Activated CD4-positive, alpha-beta memory T cell treated with anti-CD3 and anti-CD28 coated beads, Interleukin-2, amount 10 ng/mL, durations not matched to agents 7 days and 5 days (primary cell): Measurements from ENCODE around the gene IL15RA. TPM values are rescaled to one million over a fixed set of nuclear protein-coding genes. Genes with fewer than 3 reads are reported as not detected.
A peak's percentile ranks its signal among the peaks of the same experiment; 100 is the strongest.

ENCODE experiments used
- CTCF ChIA-PET: fragments of 350-600 bp; sonication (Branson Sonifier 250); formaldehyde crosslinking; loops from one replicate; lab custom pipeline; 2021; ENCODE audit warnings: antibody characterized with exemption, inconsistent platforms; lab: Charles Lee
- POLR2A ChIA-PET: fragments of 350-600 bp; sonication (Branson Sonifier 250); formaldehyde crosslinking; loops from one replicate; lab custom pipeline; 2021; ENCODE audit warnings: antibody characterized with exemption; lab: Charles Lee
- DNase-seq: peaks from one replicate; pipeline ENCODE4 v3.0.0-alpha.2; 2020
- H3K27ac Mint-ChIP-seq: one replicate; pipeline ENCODE4 v1.8.0; 2021; ENCODE audit warnings: mild to moderate bottlenecking, mixed read lengths
- H3K27me3 Mint-ChIP-seq: one replicate; pipeline ENCODE4 v1.8.0; 2021; ENCODE audit warnings: mixed read lengths
- H3K36me3 Mint-ChIP-seq: one replicate; pipeline ENCODE4 v1.8.0; 2021; ENCODE audit warnings: low read depth, mixed read lengths
- H3K4me1 Mint-ChIP-seq: one replicate; pipeline ENCODE4 v1.8.0; 2021; ENCODE audit warnings: mixed read lengths
- H3K4me3 Mint-ChIP-seq: one replicate; pipeline ENCODE4 v1.8.0; 2021; ENCODE audit warnings: mild to moderate bottlenecking, mixed read lengths
- H3K9me3 Mint-ChIP-seq: one replicate; pipeline ENCODE4 v1.8.0; 2021; ENCODE audit warnings: mixed read lengths
- total RNA-seq, 2 experiments: library from RNA; stranded (reverse); gene quantifications; one replicate each; pipeline ENCODE4 v1.2.3, GENCODE V29; 2021

The IL15RA gene
- total RNA-seq = 10 to 100 TPM; 22.1 to 24.5 TPM

- peak; percentile 91 for DNase-seq
- no peaks in the 10 kb centered on the region for H3K27me3 Mint-ChIP-seq
- peak within 1 kb of the TSS; percentile 95 for H3K27ac Mint-ChIP-seq
- peak within 1 kb of the TSS; percentile 91 for H3K4me3 Mint-ChIP-seq
- CTCF ChIA-PET = interaction anchor here (0.7 to 3.4 kb wide), 8 partner anchors 10 to 191 kb away, joined by 3 to 15 read pairs (median 4); partner anchors contain the start of genes ANKRD16 and FBH1
- H3K4me1 Mint-ChIP-seq = peaks cover 30% of the 10 kb centered on the region
- peaks cover 12% of the 10 kb centered on the region for H3K36me3 Mint-ChIP-seq
- no peaks in the 10 kb centered on the region for H3K9me3 Mint-ChIP-seq
- POLR2A ChIA-PET = interaction anchor here (0.7 to 4.0 kb wide), 23 partner anchors 11 to 1940 kb away, joined by 3 to 31 read pairs (median 4); partner anchors contain the start of genes ANKRD16, FBH1, GDI2 and IL2RA
Observed at GRCh38 chr10:5977471-5978229, at the start of gene IL15RA. Gene IL15RA (minus strand): TSS chr10:5977543. CDS start chr10:5977492, 51 bp downstream.

DNA sequence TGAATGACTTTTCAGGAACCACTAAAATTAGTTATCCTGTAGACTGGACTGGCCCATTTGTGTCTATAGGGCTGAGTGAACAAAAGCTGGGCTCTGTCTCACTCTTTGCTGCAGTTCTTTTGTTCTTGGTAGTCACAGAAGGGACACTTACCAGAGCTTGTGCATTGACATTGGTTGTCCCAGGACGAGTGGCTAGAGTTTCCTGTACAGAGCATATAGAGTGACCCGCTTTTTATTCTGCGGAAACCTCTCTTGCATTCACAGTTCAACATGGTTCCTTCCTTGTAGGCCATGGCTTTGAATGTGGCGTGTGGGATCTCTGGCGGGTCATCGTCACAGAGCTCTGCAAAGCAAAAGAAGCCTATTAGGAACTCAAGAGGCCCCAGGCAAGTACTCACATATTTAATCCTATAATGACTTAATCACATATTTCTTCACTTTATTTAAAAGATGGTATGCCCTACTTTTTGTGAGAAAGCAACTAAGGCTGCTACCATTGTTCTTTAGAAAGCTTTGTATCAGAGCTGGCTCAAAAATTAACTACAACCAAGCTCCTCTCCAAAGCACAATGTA lies 48.4 kb upstream of the IL15RA start:
- H3K27me3 Mint-ChIP-seq = no peaks in the 10 kb centered on the region
- no peak for DNase-seq
- ChIA-PET CTCF (interaction anchor here (1.4 kb wide), 1 partner anchor 61 kb away, joined by 4 read pairs; no protein-coding TSS in a partner anchor), POLR2A (interaction anchor here (1.3 kb wide), 1 partner anchor 9 kb away, joined by 3 read pairs; no protein-coding TSS in a partner anchor)
- H3K9me3 Mint-ChIP-seq = peaks cover 4% of the 10 kb centered on the region
- H3K4me1 Mint-ChIP-seq = peaks cover 58% of the 10 kb centered on the region
- no peak overlapping the region for H3K27ac Mint-ChIP-seq
- no peak overlapping the region for H3K4me3 Mint-ChIP-seq
- H3K36me3 Mint-ChIP-seq = peaks cover 88% of the 10 kb centered on the region

DNA sequence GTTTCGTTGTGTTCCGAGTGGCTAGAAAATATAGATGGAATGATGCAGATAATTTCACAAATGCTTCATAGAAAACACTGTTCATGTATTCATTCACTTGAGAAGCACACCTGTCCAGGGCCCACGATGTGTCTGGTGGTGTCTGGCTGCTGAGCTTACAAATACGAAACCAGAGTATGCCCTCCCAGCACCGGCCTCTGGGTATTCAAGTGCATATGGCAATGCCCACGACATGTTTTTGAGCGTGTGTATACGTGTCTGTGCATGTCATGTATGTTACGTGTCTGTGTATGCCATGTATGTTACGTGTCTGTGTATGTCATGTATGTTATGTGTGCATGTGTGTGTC lies 47.0 kb upstream of the IL15RA start:
- peaks cover 90% of the 10 kb centered on the region for H3K36me3 Mint-ChIP-seq
- ChIA-PET POLR2A (no interaction called here), CTCF (no interaction called here)
- H3K27me3 Mint-ChIP-seq = no peaks in the 10 kb centered on the region
- peaks cover 56% of the 10 kb centered on the region for H3K4me1 Mint-ChIP-seq
- DNase-seq = no peak
- no peaks in the 10 kb centered on the region for H3K9me3 Mint-ChIP-seq
- no peak overlapping the region for H3K4me3 Mint-ChIP-seq
- H3K27ac Mint-ChIP-seq = no peak overlapping the region

- Mint-ChIP-seq H3K36me3 (peaks cover 95% of the 10 kb centered on the region), H3K4me1 (peaks cover 61% of the 10 kb centered on the region)
Observed at GRCh38 chr10:6023661-6024333, 46.5 kb upstream of the IL15RA start.

GRCh38 chr10:6022660-6023059 lies 45.3 kb upstream of the IL15RA start:
- CTCF ChIA-PET = interaction anchor here (0.8 to 1.0 kb wide), 2 partner anchors 8 to 64 kb away, joined by 3 to 4 read pairs; no protein-coding TSS in a partner anchor
- Mint-ChIP-seq H3K27ac (peak overlapping the region; percentile 30), H3K4me1 (peaks cover 56% of the 10 kb centered on the region), H3K9me3 (no peaks in the 10 kb centered on the region), H3K27me3 (no peaks in the 10 kb centered on the region), H3K4me3 (no peak overlapping the region), H3K36me3 (peaks cover 95% of the 10 kb centered on the region)
- no peak for DNase-seq
- POLR2A ChIA-PET = interaction anchor here (0.6 to 1.2 kb wide), 2 partner anchors 9 to 30 kb away, joined by 3 read pairs; no protein-coding TSS in a partner anchor

More at GRCh38 chr10:6023661-6024333, 46.5 kb upstream of the IL15RA start:
- Mint-ChIP-seq H3K9me3 (no peaks in the 10 kb centered on the region), H3K27me3 (no peaks in the 10 kb centered on the region), H3K27ac (no peak overlapping the region), H3K4me3 (no peak overlapping the region)
- POLR2A ChIA-PET = interaction anchor here (1.2 kb wide), 1 partner anchor 29 kb away, joined by 3 read pairs; no protein-coding TSS in a partner anchor
- CTCF ChIA-PET = interaction anchor here (0.8 kb wide), 1 partner anchor 9 kb away, joined by 3 read pairs; no protein-coding TSS in a partner anchor
- no peak for DNase-seq

GRCh38 chr10:6020826-6021225 lies 43.5 kb upstream of the IL15RA start:
- H3K4me3 Mint-ChIP-seq = no peak overlapping the region
- CTCF ChIA-PET = no interaction called here
- H3K9me3 Mint-ChIP-seq = no peaks in the 10 kb centered on the region
- H3K4me1 Mint-ChIP-seq = peaks cover 57% of the 10 kb centered on the region
- DNase-seq = no peak
- POLR2A ChIA-PET = no interaction called here
- H3K27ac Mint-ChIP-seq = peak overlapping the region; percentile 54
- no peaks in the 10 kb centered on the region for H3K27me3 Mint-ChIP-seq
- peaks cover 94% of the 10 kb centered on the region for H3K36me3 Mint-ChIP-seq

- DNase-seq = peak; percentile 14
- Mint-ChIP-seq H3K27ac (peak overlapping the region; percentile 44), H3K9me3 (no peaks in the 10 kb centered on the region), H3K36me3 (peaks cover 97% of the 10 kb centered on the region), H3K27me3 (no peaks in the 10 kb centered on the region), H3K4me1 (peaks cover 67% of the 10 kb centered on the region), H3K4me3 (no peak overlapping the region)
- CTCF ChIA-PET = interaction anchor here (0.6 kb wide), 1 partner anchor 176 kb away, joined by 3 read pairs; no protein-coding TSS in a partner anchor
- POLR2A ChIA-PET = interaction anchor here (0.8 to 1.1 kb wide), 3 partner anchors 8 to 43 kb away, joined by 3 to 4 read pairs (median 3); partner anchors contain the start of gene IL15RA
Observed at GRCh38 chr10:6019796-6020195, 42.5 kb upstream of the IL15RA start.

DNA sequence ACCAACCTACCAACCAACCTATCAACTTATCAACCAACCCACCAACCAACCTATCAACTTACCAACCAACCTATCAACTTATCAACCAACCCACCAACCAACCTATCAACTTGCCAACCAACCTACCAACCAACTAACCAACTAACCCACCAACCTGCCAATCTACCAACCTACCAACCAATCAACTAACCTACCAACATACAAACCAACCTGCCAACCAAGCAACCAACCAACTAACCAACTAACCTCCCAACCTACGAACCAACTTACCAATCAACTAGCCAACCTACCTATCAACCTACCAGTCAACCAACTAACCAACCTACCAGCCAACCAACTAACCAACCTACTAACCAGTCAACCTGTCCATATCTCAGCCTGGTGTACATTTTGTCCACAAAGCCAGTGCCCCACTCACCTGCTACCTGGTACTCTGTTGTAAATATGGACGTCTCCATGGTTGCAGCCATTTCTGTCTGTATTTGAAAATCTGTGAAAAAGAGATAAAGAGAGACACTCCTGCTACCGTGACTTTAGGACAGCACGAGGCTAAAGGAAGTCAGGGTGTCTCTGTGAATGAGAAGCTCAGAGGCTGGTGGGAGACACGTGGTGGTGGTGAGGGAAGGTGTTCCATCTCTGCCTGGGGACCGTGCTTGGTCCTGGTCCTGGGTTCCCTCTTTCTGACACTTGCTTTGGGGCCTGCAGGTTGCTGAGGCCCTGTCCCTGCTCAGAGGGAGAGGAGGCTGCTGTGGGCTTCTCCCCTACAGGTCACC lies 41.9 kb upstream of the IL15RA start:
- Mint-ChIP-seq H3K27ac (peak overlapping the region; percentile 44), H3K4me1 (peaks cover 71% of the 10 kb centered on the region), H3K4me3 (no peak overlapping the region), H3K9me3 (no peaks in the 10 kb centered on the region), H3K36me3 (peaks cover 97% of the 10 kb centered on the region), H3K27me3 (no peaks in the 10 kb centered on the region)
- ChIA-PET CTCF (interaction anchor here (0.6 kb wide), 1 partner anchor 176 kb away, joined by 3 read pairs; no protein-coding TSS in a partner anchor), POLR2A (interaction anchor here (0.8 to 1.1 kb wide), 3 partner anchors 8 to 42 kb away, joined by 3 to 4 read pairs (median 3); partner anchors contain the start of gene IL15RA)
- DNase-seq = no peak

DNA sequence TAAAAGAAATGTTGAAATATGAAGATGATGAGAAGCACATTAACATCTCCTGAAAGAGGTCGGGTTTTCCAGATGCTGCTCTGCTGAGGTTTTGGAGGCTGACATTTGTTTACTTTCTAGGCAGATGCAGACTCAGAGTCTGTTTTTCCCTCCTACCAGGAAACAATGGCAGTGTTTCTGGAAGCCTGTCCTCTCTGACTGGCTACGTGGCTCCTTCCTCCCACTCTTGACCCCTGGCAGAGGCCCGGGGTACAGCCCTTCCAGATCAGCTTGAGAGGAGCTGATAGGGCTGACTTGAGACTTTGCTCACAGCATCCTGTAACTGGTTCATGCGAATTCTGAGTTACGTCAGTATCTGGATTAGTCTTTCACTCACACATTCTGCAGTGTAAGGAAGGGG lies 41.1 kb upstream of the IL15RA start:
- Mint-ChIP-seq H3K4me3 (no peak overlapping the region), H3K27me3 (no peaks in the 10 kb centered on the region), H3K36me3 (peaks cover 95% of the 10 kb centered on the region), H3K27ac (peak overlapping the region; percentile 44), H3K9me3 (no peaks in the 10 kb centered on the region), H3K4me1 (peaks cover 70% of the 10 kb centered on the region)
- ChIA-PET CTCF (no interaction called here), POLR2A (no interaction called here)
- no peak for DNase-seq

DNA sequence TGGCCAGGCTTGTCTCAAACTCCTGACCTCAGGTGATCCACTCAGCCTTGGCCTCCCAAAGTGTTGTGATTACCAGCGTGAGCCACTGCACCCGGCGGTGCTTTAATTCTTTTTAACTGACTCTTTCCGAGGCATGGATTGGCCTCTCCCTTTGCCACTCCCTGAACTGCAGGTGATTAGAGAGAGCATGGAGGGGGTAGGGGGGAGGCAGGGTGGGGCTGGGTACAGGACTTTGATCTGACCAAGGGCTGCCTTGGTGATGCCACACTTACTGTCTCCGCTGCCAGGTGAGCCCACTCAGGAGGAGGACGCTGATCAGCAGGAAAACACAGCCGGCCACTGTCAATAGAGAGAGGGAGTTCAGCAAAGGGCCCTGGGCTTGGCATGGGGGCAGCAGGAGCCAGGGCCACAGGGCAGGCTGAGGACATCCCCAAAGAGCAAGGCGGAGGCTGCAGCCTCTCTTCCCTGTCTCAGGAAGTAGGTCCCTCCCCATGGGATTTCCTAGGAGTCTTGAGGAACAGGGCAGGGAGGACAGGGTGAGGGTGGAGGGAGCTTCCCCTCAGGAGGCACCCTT lies 40.5 kb upstream of the IL15RA start:
- H3K27ac Mint-ChIP-seq = peak overlapping the region; percentile 62
- no peaks in the 10 kb centered on the region for H3K9me3 Mint-ChIP-seq
- ChIA-PET CTCF (interaction anchor here (1.4 kb wide), 1 partner anchor 69 kb away, joined by 7 read pairs; no protein-coding TSS in a partner anchor), POLR2A (interaction anchor here (1.0 to 1.1 kb wide), 2 partner anchors 8 to 40 kb away, joined by 3 read pairs; partner anchors contain the start of gene IL15RA)
- H3K36me3 Mint-ChIP-seq = peaks cover 93% of the 10 kb centered on the region
- DNase-seq = no peak
- no peak overlapping the region for H3K4me3 Mint-ChIP-seq
- H3K27me3 Mint-ChIP-seq = no peaks in the 10 kb centered on the region
- H3K4me1 Mint-ChIP-seq = peaks cover 69% of the 10 kb centered on the region

GRCh38 chr10:6014241-6014761 lies 37.0 kb upstream of the IL15RA start:
- H3K9me3 Mint-ChIP-seq = no peaks in the 10 kb centered on the region
- H3K27ac Mint-ChIP-seq = peak overlapping the region; percentile 90
- H3K27me3 Mint-ChIP-seq = no peaks in the 10 kb centered on the region
- no peak overlapping the region for H3K4me3 Mint-ChIP-seq
- CTCF ChIA-PET = interaction anchor here (0.5 to 3.1 kb wide), 22 partner anchors 9 to 677 kb away, joined by 3 to 28 read pairs (median 3); partner anchors contain the start of gene GDI2
- POLR2A ChIA-PET = interaction anchor here (0.8 to 2.2 kb wide), 11 partner anchors 9 to 76 kb away, joined by 3 to 17 read pairs (median 4); partner anchors contain the start of gene IL15RA
- peaks cover 76% of the 10 kb centered on the region for H3K36me3 Mint-ChIP-seq
- peak; percentile 60 for DNase-seq
- H3K4me1 Mint-ChIP-seq = peaks cover 61% of the 10 kb centered on the region
